T47D (cell line): Measurements from ENCODE around the gene SCART1.
"Not testable (repeated sequence)": the region's sequence is repeated elsewhere in the genome, so short reads cannot be mapped to it uniquely, and the experiment has no call there.

Experiments used
- DNase-seq, 2 experiments: peaks; one replicate each; pipeline versions ENCODE4 v3.0.0 to v3.0.0-alpha.2; 2011 to 2012; ENCODE audit warnings: low read depth in 1 of 2, low spot score in 1 of 2
- JUND ChIP-seq: IDR thresholded peaks from 2 replicates; pipeline ENCODE4 v1.6.1; 2012; ENCODE audit warnings: low read depth
- in situ Hi-C: cut with HindIII; loops from 2 replicates; pipeline ENCODE4 v1.10.0; 2016; ENCODE audit warnings: low sequenced_read_pairs, low pct_unique_long_range_greater_than_20kb

SCART1 gene

DNA sequence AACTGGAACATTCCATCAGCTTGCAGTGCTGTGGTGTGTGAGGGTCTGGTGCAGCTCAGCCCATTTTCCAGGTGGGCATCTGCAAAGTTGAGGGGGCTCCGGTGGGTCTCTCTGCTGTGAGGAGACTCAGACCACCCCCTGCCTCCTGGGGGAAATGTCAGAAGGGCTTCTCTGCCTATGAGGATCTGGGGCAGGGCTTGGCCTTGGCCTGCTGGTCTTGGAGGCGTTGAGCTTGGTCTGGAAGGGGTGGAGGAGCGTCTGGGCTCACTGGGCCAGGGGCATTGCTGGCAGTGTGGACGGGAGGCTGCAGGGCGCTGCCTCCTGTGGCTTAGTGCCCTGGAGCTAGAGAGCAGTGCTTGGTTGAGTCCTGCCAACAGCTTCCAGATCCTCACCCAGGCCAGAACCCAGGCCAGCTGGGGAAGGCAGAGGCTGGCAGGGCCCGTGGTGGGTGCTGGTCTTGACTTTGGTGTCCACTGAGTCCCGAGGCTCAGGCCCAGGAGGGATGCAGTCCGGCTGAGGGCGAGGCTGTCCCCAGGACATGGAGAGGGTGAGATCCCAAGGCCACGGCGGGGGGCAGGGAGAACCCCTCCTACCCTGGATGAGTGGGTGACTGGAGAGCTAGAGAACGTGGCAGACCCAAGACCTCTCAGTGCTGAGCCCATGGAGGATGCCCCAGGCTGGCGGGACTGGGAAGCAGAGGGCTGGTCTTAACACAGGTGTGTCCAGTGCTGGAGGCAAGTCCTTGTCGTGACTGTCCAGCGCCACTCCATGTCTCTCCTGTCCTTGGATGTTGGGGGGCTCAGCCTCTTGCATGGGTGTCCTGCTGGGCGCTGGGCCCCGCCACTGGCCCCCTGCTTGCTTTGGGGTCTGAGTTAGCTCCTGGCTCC, 32.2 kb upstream of the SCART1 start:
- TF ChIP-seq JUND: no peak
- in situ Hi-C loops: no loop called here
- no peak for DNase-seq

DNA sequence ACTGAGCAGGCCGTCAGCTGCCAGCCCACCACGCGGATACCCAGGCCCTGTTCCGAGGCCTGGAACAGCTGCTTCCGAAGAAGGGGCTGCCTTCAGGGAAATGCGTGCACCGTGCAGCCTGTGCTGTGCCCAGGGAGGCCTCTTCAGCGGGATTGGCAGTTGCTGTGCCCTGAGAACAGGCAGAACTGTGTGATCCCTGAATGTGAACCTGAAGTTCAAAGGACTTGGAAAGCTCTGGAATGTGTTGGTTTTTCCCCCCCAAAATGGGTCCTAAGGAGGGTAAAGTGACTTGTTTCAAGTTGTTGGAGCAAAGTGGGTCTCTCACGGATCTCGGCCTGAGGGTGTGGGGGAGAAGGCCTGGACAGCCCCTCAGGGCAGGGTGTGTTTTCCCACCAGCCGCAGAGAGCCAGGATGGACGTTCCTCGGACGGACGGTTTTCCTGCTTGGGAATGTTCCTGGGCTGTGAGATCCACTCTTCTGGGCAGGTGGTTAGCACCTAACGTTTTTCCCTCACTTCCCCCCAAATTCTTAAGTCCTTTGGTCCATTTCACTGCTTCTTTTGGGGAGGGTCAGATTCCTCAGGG, 31.4 kb upstream of the SCART1 start:
- in situ Hi-C loops: no loop called here
- no peak for TF ChIP-seq JUND
- no peak for DNase-seq

GRCh38 chr10:133422807-133423771, 30.7 kb upstream of the SCART1 start:
- in situ Hi-C loops: no loop called here
- TF ChIP-seq JUND: no peak
- DNase-seq: no peak

DNA sequence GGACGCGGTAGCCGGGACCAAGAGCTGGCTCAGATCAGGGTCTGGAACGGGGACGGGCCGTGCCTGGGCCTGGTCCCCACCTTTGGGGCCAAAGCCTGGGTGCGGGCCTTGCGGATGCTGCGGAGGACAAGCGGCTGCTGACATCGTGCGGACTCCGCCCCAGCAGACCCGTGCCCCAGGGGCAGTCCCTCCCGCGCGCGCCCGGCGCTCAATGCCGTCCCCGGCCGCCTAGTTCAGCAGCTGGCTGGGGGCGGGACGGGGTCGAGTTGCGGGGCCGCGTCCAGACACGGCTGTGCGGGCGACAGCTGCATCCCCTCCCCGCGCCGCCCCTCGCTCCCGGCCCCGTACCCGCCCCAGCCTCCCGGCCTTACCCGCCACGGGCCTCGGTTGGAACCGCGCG, 29.6 kb upstream of the SCART1 start:
- in situ Hi-C loops, DNase-seq: not testable (repeated sequence)

GRCh38 chr10:133424601-133425000, 29.1 kb upstream of the SCART1 start, which contains the start of gene SPRN:
Gene SPRN (minus strand): TSS chr10:133424625. CDS start chr10:133423681, 944 bp downstream.
- DNase-seq, in situ Hi-C loops: not testable (repeated sequence)

DNA sequence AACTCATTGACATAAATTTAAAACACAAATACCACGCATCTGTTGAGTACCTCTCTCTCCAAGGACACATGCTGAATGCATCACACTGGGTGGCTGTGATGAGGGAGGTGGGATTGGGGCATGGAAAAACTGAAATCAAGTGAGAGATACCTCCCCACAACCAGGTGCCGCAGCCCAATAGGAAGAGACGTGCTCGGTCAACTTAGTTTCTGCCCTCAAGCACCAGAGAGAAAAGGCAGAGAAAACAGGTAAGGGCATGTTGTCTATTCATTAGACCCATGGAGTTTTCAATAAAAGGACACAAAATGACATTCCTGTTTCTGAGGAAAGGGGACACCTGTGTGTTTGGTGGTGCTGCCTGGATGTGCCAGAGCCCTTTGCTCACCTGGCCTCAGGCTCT, 24.2 kb upstream of the SCART1 start:
- in situ Hi-C loops, DNase-seq: not testable (repeated sequence)

- in situ Hi-C loops: not testable (repeated sequence)
These were observed 21.7 kb upstream of the SCART1 start for GRCh38 chr10:133431888-133432613.

GRCh38 chr10:133432789-133433188, 21.0 kb upstream of the SCART1 start:
- in situ Hi-C loops: not testable (repeated sequence)

More at GRCh38 chr10:133431888-133432613, 21.7 kb upstream of the SCART1 start:
- not testable (repeated sequence) for DNase-seq

DNA sequence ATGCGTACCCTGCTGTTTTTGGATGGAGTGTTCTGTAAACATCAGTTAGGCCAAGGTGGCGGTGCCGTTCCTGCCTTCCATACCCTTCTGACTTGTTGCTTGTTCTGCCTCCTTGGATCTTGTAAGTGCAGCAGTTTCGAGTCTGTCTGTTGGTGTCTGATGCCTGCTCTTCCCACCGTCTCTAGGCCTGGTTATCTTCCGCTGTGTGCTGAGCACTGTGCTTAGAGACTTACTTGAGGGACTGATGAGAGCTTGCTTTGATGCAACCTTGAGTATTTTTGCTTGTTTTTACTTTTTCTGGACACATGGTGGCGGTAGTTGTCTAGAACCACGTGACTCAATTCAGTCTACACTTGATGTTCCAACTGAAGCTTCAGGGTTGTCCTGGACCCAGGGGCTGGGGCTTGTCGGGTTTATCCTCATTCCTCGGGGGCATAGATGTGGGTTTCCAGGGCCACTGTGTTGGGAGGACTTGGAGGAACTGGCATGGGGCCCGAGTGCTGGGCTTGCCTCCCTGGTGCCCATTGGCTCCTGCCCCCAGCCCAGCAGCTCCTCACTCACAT, 15.0 kb upstream of the SCART1 start:
- no peak for TF ChIP-seq JUND
- in situ Hi-C loops: no loop called here
- DNase-seq: peak in 1 of 2 experiments; percentile 63

More at GRCh38 chr10:133432789-133433188, 21.0 kb upstream of the SCART1 start:
- DNase-seq: not testable (repeated sequence)

GRCh38 chr10:133439517-133440461, 14.0 kb upstream of the SCART1 start:
- TF ChIP-seq JUND: no peak
- in situ Hi-C loops: no loop called here
- no peak for DNase-seq
